Endodermal cell (in vitro differentiated cells): ENCODE measurements around the gene ACOT4. TPM values are rescaled to one million over a fixed set of nuclear protein-coding genes. Genes with fewer than 3 reads are reported as not detected.
"Not testable (repeated sequence)": the region's sequence is repeated elsewhere in the genome, so short reads cannot be mapped to it uniquely, and the experiment has no call there.

Experiments used
- DNase-seq: peaks from one replicate; pipeline ENCODE4 v3.0.0-alpha.2; 2017
- H3K27ac ChIP-seq: 2 replicates; pipeline ENCODE4 v1.5.1; 2013; ENCODE audit warnings: mild to moderate bottlenecking, low read depth, low read length, moderate library complexity
- H3K27me3 ChIP-seq: 2 replicates; pipeline ENCODE4 v1.6.1; 2013; ENCODE audit warnings: mild to moderate bottlenecking, low read length, moderate library complexity; ENCODE audit not compliant: insufficient read depth, control insufficient read depth, poor library complexity, severe bottlenecking
- H3K36me3 ChIP-seq: 2 replicates; pipeline ENCODE4 v1.7.0; 2013; ENCODE audit warnings: mild to moderate bottlenecking, low read length, moderate library complexity; ENCODE audit not compliant: control insufficient read depth, insufficient read depth
- H3K4me1 ChIP-seq: one replicate; pipeline ENCODE4 v1.7.0; 2013; ENCODE audit warnings: low read length; ENCODE audit not compliant: control insufficient read depth, insufficient read depth
- H3K4me3 ChIP-seq: 2 replicates; pipeline ENCODE4 v1.5.1; 2013; ENCODE audit warnings: mild to moderate bottlenecking, low read length, moderate library complexity
- H3K9ac ChIP-seq: 2 replicates; pipeline ENCODE4 v1.6.1; 2013; ENCODE audit warnings: mild to moderate bottlenecking, low read length, moderate library complexity; ENCODE audit not compliant: poor library complexity, severe bottlenecking; ENCODE audit errors: extremely low read depth
- H3K9me3 ChIP-seq: 2 replicates; pipeline ENCODE4 v1.6.1; 2013; ENCODE audit warnings: mild to moderate bottlenecking, low read length, moderate library complexity; ENCODE audit not compliant: control insufficient read depth
- H3K27ac Mint-ChIP-seq: 2 replicates; pipeline ENCODE4 v1.8.0; 2020; ENCODE audit warnings: mixed read lengths
- H3K27me3 Mint-ChIP-seq: 2 replicates; pipeline ENCODE4 v1.8.0; 2021; ENCODE audit warnings: mild to moderate bottlenecking, mixed read lengths; ENCODE audit not compliant: insufficient read depth
- H3K36me3 Mint-ChIP-seq: 2 replicates; pipeline ENCODE4 v1.8.0; 2020; ENCODE audit warnings: low read depth, mixed read lengths
- H3K4me1 Mint-ChIP-seq: 2 replicates; pipeline ENCODE4 v1.8.0; 2020; ENCODE audit warnings: mixed read lengths
- H3K4me3 Mint-ChIP-seq: 2 replicates; pipeline ENCODE4 v1.8.0; 2020; ENCODE audit warnings: mild to moderate bottlenecking, moderate library complexity, mixed read lengths
- H3K9me3 Mint-ChIP-seq: 2 replicates; pipeline ENCODE4 v1.8.0; 2020; ENCODE audit warnings: mild to moderate bottlenecking, mixed read lengths
- WGBS, 2 experiments: methylation state at CpG; one replicate each; pipeline versions ENCODE4 v1.1.5 to v1.1.7; 2013; ENCODE audit warnings: missing lambda C conversion rate in 2 of 2, mixed read lengths in 1 of 2; ENCODE audit not compliant: insufficient coverage in 1 of 2, insufficient read length in 1 of 2; 5-methylcytosine and 5-hydroxymethylcytosine counted together
- total RNA-seq, 2 donors: library from RNA; stranded (reverse); fragmentation: NEBNext Ultra II Directional in 1 of 2; extraction: Animal tissue kit (Norgen Biotek cat#: 25700) in 1 of 2; gene quantifications; 2 replicates in 1 of 2; 3 replicates in 1 of 2; pipeline ENCODE4 v1.2.1, GENCODE V29; 2021
- TF ChIP-seq, protein P1 (sequence below): fragments of 200-600 bp; sonication (generic); conservative IDR thresholded peaks from 2 replicates; pipeline ENCODE4 v1.5.0; 2021; ENCODE audit warnings: antibody characterized with exemption, mild to moderate bottlenecking

ACOT4 gene
- total RNA-seq, 2 donors from 2014 or later, result 0.97 to 2.0 TPM

DNA sequence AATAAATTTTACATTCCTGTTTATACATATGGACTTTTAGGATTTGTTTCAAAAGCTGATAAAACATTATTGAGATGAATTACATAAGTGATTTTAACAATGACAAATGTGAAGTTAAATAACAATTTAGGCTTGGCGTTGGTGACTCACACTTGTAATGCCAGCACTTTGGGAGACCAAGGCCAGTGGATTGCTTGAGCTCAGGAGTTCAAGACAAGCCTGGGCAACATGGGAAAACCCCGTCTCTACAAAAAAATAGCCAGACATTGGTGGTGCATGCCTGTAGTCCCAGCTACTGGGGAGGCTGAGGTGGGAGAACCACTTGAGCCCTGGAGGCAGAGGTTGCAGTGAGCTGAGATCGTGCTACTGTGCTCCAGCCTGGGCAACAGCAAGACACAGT lies 15.3 kb upstream of the ACOT4 start:
- H3K27ac ChIP-seq, result no peak overlapping the region
- WGBS, 2 experiments, result 90 to 99% methylated on average over 2 of the region's 3 CpGs
- no peak overlapping the region for H3K4me3 Mint-ChIP-seq

DNA sequence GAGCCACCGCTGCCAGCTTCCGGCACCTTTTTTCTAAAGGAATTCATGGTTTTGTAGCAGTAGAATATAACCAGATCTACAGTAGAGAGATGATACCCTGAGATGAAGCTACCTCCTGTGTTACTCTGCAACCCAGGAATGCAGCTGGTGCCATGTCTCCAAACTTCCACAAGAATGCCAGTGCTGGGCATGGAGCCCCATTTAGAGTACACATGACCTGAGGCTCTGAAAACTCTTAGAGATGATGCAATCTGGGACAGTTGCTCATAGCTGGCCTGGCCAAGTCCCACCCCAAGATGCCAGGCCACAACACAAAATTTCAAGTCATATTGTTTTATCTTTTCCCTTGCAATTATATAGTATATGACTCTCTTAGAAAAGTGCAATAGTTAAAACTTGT lies 14.5 kb upstream of the ACOT4 start:
- not testable (repeated sequence) for H3K36me3 ChIP-seq, H3K4me3 Mint-ChIP-seq, DNase-seq, H3K4me3 ChIP-seq, H3K27me3 ChIP-seq, H3K9ac ChIP-seq, H3K27ac ChIP-seq, H3K27ac Mint-ChIP-seq, H3K9me3 Mint-ChIP-seq, H3K4me1 ChIP-seq, H3K27me3 Mint-ChIP-seq, H3K4me1 Mint-ChIP-seq, H3K9me3 ChIP-seq
- no CpG with 5 or more reads among the region's 2 CpGs for WGBS, 2 experiments
- H3K36me3 Mint-ChIP-seq, result peaks cover 30% of the 10 kb centered on the region

More for the DNA sequence above, 15.3 kb upstream of the ACOT4 start:
- H3K27me3 ChIP-seq, result no peaks in the 10 kb centered on the region
- no peaks in the 10 kb centered on the region for H3K4me1 ChIP-seq
- Mint-ChIP-seq H3K9me3 (no peaks in the 10 kb centered on the region), H3K36me3 (peaks cover 31% of the 10 kb centered on the region), H3K27ac (no peak overlapping the region), H3K27me3 (no peaks in the 10 kb centered on the region), H3K4me1 (no peaks in the 10 kb centered on the region)
- H3K4me3 ChIP-seq, result no peak overlapping the region
- TF ChIP-seq, protein P1, sequence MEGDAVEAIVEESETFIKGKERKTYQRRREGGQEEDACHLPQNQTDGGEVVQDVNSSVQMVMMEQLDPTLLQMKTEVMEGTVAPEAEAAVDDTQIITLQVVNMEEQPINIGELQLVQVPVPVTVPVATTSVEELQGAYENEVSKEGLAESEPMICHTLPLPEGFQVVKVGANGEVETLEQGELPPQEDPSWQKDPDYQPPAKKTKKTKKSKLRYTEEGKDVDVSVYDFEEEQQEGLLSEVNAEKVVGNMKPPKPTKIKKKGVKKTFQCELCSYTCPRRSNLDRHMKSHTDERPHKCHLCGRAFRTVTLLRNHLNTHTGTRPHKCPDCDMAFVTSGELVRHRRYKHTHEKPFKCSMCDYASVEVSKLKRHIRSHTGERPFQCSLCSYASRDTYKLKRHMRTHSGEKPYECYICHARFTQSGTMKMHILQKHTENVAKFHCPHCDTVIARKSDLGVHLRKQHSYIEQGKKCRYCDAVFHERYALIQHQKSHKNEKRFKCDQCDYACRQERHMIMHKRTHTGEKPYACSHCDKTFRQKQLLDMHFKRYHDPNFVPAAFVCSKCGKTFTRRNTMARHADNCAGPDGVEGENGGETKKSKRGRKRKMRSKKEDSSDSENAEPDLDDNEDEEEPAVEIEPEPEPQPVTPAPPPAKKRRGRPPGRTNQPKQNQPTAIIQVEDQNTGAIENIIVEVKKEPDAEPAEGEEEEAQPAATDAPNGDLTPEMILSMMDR, result no peak
- H3K9ac ChIP-seq, result no peak overlapping the region
- DNase-seq, result no peak
- H3K9me3 ChIP-seq, result no peaks in the 10 kb centered on the region
- no peaks in the 10 kb centered on the region for H3K36me3 ChIP-seq

DNA sequence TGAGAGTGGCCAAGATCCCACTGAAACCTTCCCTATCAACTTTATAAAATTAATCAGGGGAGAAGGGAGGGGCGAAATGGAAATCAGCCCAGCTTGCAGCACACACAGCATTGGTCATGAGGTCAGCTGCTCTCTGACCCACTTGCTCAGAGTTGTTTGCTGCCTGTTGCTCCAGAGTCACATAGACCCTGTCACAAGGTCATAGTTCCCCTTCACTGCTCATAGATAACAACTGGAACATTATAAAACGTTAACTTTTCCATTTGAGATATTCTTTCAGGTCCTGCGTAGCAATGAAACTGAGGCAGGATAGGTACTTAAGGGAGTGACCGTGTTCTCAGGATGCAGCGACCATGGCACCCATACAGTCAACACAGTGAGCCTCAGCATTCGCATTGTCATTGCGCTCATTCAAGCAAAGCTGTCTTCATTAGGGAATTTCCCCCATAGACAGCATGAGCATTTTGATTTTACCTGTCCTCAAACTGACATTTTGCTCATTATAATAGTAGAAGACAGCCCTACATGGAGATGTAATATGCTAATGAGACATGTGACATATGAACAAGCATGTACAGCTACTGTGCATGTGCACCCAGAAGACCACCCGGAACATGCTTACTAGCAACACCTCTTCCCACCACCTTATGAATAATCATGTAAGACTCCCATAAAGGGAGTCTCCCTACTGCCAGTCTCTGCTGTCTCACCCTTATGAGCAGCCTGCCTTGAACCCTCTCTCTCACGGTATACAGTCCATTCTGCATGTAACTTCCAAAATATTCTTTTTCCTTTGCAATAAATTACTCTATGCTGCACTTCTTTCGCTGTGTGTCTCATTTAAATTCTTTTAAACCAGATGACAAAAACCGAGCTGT lies 9.3 kb upstream of the ACOT4 start:
- not testable (repeated sequence) for H3K9ac ChIP-seq, H3K27ac ChIP-seq, H3K36me3 ChIP-seq, H3K4me1 ChIP-seq, H3K27ac Mint-ChIP-seq, H3K4me1 Mint-ChIP-seq, H3K27me3 Mint-ChIP-seq, H3K27me3 ChIP-seq, H3K4me3 ChIP-seq, H3K9me3 ChIP-seq, H3K9me3 Mint-ChIP-seq, DNase-seq, H3K4me3 Mint-ChIP-seq
- 85 to 89% methylated on average over 6 to 8 of the region's 11 CpGs for WGBS, 2 experiments
- peaks cover 16% of the 10 kb centered on the region for H3K36me3 Mint-ChIP-seq

DNA sequence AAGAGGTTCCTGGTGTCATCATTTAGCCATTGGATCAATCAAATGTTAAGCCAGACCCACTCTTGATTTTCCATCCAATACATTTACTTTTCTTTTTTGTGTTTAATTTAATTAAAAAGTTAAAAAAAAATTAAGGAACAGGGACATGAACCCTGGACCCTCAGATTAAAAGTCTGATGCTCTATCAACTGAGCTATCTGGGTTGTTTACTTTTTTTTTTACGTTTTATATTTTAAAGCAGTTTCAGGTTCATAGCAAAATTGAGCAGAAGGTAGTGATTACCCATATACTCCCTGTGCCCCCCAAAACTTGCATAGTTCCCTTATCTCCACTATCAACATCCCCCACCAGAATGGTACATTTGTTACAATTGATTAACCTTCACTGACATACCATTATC lies 3.0 kb upstream of the ACOT4 start:
- WGBS, 2 experiments, result 90% methylated on average over 1 of the region's 1 CpG; no CpG with 5 or more reads in 1 of the 2 experiments
- no peaks in the 10 kb centered on the region for H3K4me1 ChIP-seq
- no peaks in the 10 kb centered on the region for H3K9me3 ChIP-seq
- no peak overlapping the region for H3K4me3 ChIP-seq
- DNase-seq, result no peak
- H3K4me3 Mint-ChIP-seq, result no peak overlapping the region
- H3K27me3 ChIP-seq, result peaks cover 20% of the 10 kb centered on the region
- no peaks in the 10 kb centered on the region for H3K4me1 Mint-ChIP-seq
- H3K27ac ChIP-seq, result no peak overlapping the region
- no peaks in the 10 kb centered on the region for H3K36me3 Mint-ChIP-seq
- no peaks in the 10 kb centered on the region for H3K36me3 ChIP-seq
- TF ChIP-seq, protein P1, result no peak
- H3K9me3 Mint-ChIP-seq, result peaks cover 9% of the 10 kb centered on the region
- H3K27me3 Mint-ChIP-seq, result peaks cover 24% of the 10 kb centered on the region
- no peak overlapping the region for H3K27ac Mint-ChIP-seq
- no peak overlapping the region for H3K9ac ChIP-seq
